Psoas muscle (tissue), 8 donors: ENCODE measurements around the gene TAX1BP1. TPM values are rescaled to one million over a fixed set of nuclear protein-coding genes. Genes with fewer than 3 reads are reported as not detected.

Experiments used
- ATAC-seq, 4 donors: fragments of 200-7000 bp; cut with Tn5 transposase; one replicate each; pipeline ENCODE4 v1.9.1; 2020; ENCODE audit warnings: moderate library complexity in 3 of 4, mild to moderate bottlenecking in 2 of 4
- DNase-seq, 2 donors: peaks; one replicate each; pipeline ENCODE4 v3.0.0-alpha.2; 2020
- H3K27ac ChIP-seq: fragments of 200-600 bp; one replicate; pipeline ENCODE4 v1.8.0; 2022
- H3K27me3 ChIP-seq, 3 donors: fragments of 200-600 bp in 1 of 3; one replicate each; pipeline versions ENCODE4 v1.6.1 to v1.8.0; 2013 to 2022; ENCODE audit warnings: low read length in 2 of 3, mild to moderate bottlenecking in 2 of 3, moderate library complexity in 1 of 3; ENCODE audit not compliant: insufficient read depth in 3 of 3
- H3K36me3 ChIP-seq, 2 donors: fragments of 200-600 bp in 1 of 2; one replicate each; pipeline versions ENCODE4 v1.6.1 to v1.8.0; 2013 to 2022; ENCODE audit warnings: low read depth in 1 of 2, mild to moderate bottlenecking in 1 of 2, moderate library complexity in 1 of 2; ENCODE audit not compliant: insufficient read depth in 1 of 2
- H3K4me1 ChIP-seq: fragments of 200-600 bp; one replicate; pipeline ENCODE4 v1.8.0; 2022
- H3K4me3 ChIP-seq: fragments of 200-600 bp; one replicate; pipeline ENCODE4 v1.8.0; 2022; ENCODE audit warnings: mild to moderate bottlenecking
- H3K9me3 ChIP-seq: fragments of 200-600 bp; one replicate; pipeline ENCODE4 v1.8.0; 2022
- WGBS, 3 donors: extraction: QIAGEN DNeasy Blood & Tissue Kit; methylation state at CpG; one replicate each; pipeline versions ENCODE4 v1.1.6 to v1.1.7; 2013; 5-methylcytosine and 5-hydroxymethylcytosine counted together
- intact Hi-C, 2 donors: fragments of 100-400 bp; cut with DNase I; formaldehyde crosslinking; loops; one replicate each; pipeline versions ENCODE4 v1.11.0 to v1.14.2; 2022
- polyA plus RNA-seq, 3 donors: library from polyadenylated mRNA; stranded (reverse); fragments of 200-250 nt; gene quantifications; one replicate each; pipeline ENCODE4 v1.2.3, GENCODE V29; 2013
- total RNA-seq, 4 donors: library from RNA; stranded (reverse); fragmentation: NEBNext Ultra II Directional in 2 of 4; extraction: Animal tissue kit (Norgen Biotek cat#: 25700) in 2 of 4; gene quantifications; one replicate each; pipeline versions ENCODE4 v1.2.1 to v1.2.4, GENCODE V29; 2021 to 2023
- TF ChIP-seq, protein P1 (sequence below): fragments of 200-600 bp; IDR thresholded peaks from one replicate; pipeline ENCODE4 v1.8.0; 2022; ENCODE audit warnings: antibody characterized with exemption
- donor health status: healthy with polysubstance abuse.
- donor health status: DM: no; HTN: no; CAD: no; lungs with moderate emphysema.
- donor health status: Bipolar disorder and iron deficiency.
- donor health status: healthy.
- donor health status: DM: yes; HTN: yes; CAD: no.
- donor health status: DM: no; HTN: no; CAD: no.
- donor health status: DM: no; HTN: no; CAD: no.
- donor health status: DM: yes; HTN: yes; CAD: no.

Gene TAX1BP1
- total and polyA plus RNA-seq, 7 donors: 65.9 to 171 (median 123) TPM

DNA sequence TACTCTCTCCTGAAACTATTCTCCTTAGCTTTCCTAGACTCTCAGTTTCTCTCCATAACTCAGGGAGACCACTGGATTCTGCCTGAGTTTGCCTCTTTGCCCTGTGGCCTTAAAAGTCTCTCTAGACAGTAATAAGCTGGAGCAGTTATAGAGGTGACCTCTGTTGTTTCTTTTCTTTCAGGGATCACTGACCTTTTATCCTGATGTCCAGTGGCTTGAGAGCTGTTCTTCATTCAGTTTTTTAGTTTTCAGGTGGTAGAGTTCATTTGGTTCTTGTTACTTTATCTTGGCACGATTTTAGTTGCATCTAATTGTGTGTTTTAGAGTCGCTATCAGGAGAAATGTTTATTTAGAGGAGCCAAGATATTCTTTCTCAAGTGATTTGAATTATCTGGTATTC, 37.7 kb downstream of the TAX1BP1 start:
- TF ChIP-seq, protein P1, sequence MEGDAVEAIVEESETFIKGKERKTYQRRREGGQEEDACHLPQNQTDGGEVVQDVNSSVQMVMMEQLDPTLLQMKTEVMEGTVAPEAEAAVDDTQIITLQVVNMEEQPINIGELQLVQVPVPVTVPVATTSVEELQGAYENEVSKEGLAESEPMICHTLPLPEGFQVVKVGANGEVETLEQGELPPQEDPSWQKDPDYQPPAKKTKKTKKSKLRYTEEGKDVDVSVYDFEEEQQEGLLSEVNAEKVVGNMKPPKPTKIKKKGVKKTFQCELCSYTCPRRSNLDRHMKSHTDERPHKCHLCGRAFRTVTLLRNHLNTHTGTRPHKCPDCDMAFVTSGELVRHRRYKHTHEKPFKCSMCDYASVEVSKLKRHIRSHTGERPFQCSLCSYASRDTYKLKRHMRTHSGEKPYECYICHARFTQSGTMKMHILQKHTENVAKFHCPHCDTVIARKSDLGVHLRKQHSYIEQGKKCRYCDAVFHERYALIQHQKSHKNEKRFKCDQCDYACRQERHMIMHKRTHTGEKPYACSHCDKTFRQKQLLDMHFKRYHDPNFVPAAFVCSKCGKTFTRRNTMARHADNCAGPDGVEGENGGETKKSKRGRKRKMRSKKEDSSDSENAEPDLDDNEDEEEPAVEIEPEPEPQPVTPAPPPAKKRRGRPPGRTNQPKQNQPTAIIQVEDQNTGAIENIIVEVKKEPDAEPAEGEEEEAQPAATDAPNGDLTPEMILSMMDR: no peak
- 62 to 90% (median 89%) methylated on average over 2 of the region's 2 CpGs for WGBS, 3 donors
- Histone ChIP-seq H3K27me3 (no peaks in the 10 kb centered on the region), H3K4me1 (peaks cover 22% of the 10 kb centered on the region), H3K9me3 (no peaks in the 10 kb centered on the region), H3K36me3 (no peaks in the 10 kb centered on the region), H3K4me3 (no peak overlapping the region), H3K27ac (no peak overlapping the region)
- DNase-seq: no peak
- no peak for ATAC-seq
- intact Hi-C loops: no loop called here

DNA sequence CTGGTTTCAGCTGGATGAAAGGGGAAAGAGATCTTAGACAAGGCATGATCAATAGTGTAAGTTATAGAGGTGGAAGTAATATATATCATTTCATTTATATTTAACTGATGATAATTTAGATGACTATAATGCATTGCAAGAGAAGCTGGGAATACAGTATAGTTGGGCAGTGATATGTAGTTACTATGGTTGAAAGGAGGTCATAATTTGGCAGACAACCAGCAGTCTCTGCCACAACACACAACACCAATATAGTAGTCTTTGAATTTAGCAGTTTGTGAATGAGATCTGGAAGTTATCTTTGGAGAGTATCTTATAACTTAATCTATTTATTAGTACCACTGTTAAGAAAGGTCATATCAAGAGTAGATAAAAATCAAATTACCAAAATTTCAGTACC, 39.9 kb downstream of the TAX1BP1 start:
- H3K9me3 ChIP-seq: no peaks in the 10 kb centered on the region
- TF ChIP-seq, protein P1: no peak
- H3K27ac ChIP-seq: no peak overlapping the region
- ATAC-seq: no peak
- no peaks in the 10 kb centered on the region for H3K27me3 ChIP-seq
- intact Hi-C loops: loop anchor here in 1 of 2 donors (10.0 kb wide), 1 partner anchor 585 kb away; no protein-coding TSS in a partner anchor
- peaks cover 25% of the 10 kb centered on the region for H3K4me1 ChIP-seq
- no peak for DNase-seq
- no peak overlapping the region for H3K4me3 ChIP-seq
- peaks cover 0 to under 1% of the 10 kb centered on the region in 2 donors for H3K36me3 ChIP-seq

DNA sequence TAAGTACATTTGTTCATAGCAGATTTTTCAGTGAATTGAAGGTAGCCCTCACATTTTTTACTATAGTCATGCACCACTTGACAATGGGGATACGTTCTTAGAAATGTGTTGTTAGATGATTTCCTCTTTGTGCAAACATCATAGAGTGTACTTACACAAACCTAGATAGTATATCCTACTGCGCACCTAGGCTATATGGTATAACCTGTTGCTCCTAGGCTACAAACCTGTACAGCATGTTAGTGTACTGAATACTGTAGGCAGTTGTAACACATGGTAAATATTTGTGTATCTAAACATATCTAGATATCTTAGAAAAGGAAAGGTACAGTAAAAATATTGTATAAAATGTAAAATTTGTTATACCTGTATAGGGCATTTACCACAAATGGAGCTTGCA, 41.2 kb downstream of the TAX1BP1 start:
- no peaks in the 10 kb centered on the region for H3K9me3 ChIP-seq
- no peak overlapping the region for H3K4me3 ChIP-seq
- intact Hi-C loops: loop anchor here in 1 of 2 donors (10.0 kb wide), 1 partner anchor 586 kb away; no protein-coding TSS in a partner anchor
- H3K27me3 ChIP-seq: no peaks in the 10 kb centered on the region
- H3K4me1 ChIP-seq: peaks cover 18% of the 10 kb centered on the region
- no peak overlapping the region for H3K27ac ChIP-seq
- H3K36me3 ChIP-seq: peaks cover 3 to 14% of the 10 kb centered on the region in 2 donors
- DNase-seq (no peak), ATAC-seq (no peak)
- TF ChIP-seq, protein P1: no peak
- 94 to 97% (median 95%) methylated on average over 2 of the region's 2 CpGs for WGBS, 3 donors

DNA sequence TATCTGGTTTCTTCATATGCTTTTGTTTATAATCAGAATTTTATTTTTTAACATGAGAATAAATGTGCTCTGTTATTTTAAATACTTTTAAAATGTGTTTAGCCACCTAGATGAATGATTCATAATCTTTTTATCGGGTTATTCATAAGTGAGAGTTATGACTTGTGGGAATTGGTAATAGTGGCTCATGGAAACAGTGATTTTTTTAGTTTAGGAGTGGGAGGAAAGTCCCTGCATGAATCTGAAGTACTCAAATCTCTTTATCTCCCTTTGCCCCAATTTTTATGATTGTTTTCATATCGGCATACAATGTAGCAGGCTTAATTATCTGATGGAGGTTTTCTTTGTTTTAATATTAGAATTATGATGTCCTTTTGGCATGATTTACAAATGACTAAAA, 42.9 kb downstream of the TAX1BP1 start:
- WGBS, 3 donors: 74 to 77% (median 76%) methylated on average over 2 of the region's 2 CpGs
- no peaks in the 10 kb centered on the region for H3K27me3 ChIP-seq
- TF ChIP-seq, protein P1: no peak

More for the DNA sequence above, 42.9 kb downstream of the TAX1BP1 start:
- Histone ChIP-seq H3K4me1 (peaks cover 11% of the 10 kb centered on the region), H3K36me3 (peaks cover 3 to 30% of the 10 kb centered on the region in 2 donors), H3K9me3 (no peaks in the 10 kb centered on the region), H3K27ac (no peak overlapping the region), H3K4me3 (no peak overlapping the region)
- no peak for ATAC-seq
- intact Hi-C loops: loop anchor here in 1 of 2 donors (10.0 kb wide), 1 partner anchor 588 kb away; no protein-coding TSS in a partner anchor
- no peak for DNase-seq
